HG03196 (cell line): ENCODE results near the gene PPFIA4.

ENCODE experiments used
- ATAC-seq: cut with Tn5 transposase; IDR thresholded peaks from one replicate; pipeline ENCODE4 v1.9.1; 2021; ENCODE audit not compliant: unreplicated experiment

Gene PPFIA4

GRCh38 chr1:203124546-203125317 lies 98.4 kb downstream of the PPFIA4 start:
- ATAC-seq, result no peak

- no peak for ATAC-seq
Measured at GRCh38 chr1:203126151-203126865, 100.0 kb downstream of the PPFIA4 start.

- no peak for ATAC-seq
Measured at GRCh38 chr1:203126866-203127665, 100.8 kb downstream of the PPFIA4 start.

GRCh38 chr1:203127666-203128430 lies 101.6 kb downstream of the PPFIA4 start, which contains the start of gene ADORA1:
Gene ADORA1 (plus strand): TSS chr1:203127726. CDS start chr1:203128842, 1,116 bp downstream.
- ATAC-seq, result no peak

GRCh38 chr1:203128431-203128715 lies 102.1 kb downstream of the PPFIA4 start:
- no peak for ATAC-seq
